Left hindlimb (tissue), 1 donor: ENCODE data around the gene SFXN3.

Source experiments
- DNase-seq: peaks from one replicate; pipeline ENCODE4 v3.0.0-alpha.2; 2018

SFXN3 gene

GRCh38 chr10:101038484-101038883 lies 7.5 kb downstream of the SFXN3 start:
- DNase-seq, result no peak

DNA sequence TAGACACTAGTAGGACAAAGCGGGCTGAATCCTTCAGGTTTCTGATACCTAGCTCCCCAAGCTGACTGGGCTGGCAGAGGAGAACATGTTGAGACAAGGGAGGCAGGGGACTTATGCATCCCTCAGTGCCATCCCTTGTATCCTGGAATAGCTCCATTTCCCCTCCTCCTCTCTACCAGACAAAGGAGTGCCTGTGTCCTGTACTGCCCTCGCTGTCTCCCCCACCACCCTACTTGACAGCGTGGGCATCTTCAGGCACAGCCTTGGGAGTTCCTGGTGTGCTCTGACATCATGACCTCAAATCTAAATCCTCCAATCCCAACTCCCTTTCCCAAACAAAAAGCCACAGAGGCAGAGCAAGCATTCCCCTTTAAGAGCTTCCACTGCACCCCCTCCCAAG lies 9.0 kb downstream of the SFXN3 start:
- DNase-seq, result no peak

GRCh38 chr10:101040851-101041250 lies 9.8 kb downstream of the SFXN3 start:
- DNase-seq, result no peak

DNA sequence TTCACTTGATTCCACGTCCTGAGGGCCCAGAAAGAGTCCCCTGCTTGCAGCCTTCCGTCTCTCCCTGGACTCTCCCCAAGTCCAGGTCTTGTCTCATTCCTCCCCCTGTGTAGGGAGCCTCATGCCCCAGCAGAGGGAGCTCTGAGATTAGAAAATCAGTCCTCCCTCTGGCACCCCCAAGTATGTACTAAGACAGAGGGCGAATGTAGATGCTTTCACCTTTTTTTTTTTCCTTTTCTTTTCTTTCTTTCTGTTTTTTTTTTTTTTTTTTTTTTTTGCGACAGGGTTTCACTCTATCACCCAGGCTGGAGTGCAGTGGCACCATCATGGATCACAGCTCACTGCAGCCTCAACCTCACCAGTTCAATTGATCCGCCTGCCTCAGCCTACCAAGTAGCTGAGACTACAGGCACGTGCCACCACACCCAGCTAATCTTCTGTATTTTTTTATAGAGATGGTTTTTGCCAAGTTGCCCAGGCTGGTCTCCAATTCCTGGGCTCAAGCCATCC lies 10.3 kb downstream of the SFXN3 start:
- peak; percentile 87 for DNase-seq

DNA sequence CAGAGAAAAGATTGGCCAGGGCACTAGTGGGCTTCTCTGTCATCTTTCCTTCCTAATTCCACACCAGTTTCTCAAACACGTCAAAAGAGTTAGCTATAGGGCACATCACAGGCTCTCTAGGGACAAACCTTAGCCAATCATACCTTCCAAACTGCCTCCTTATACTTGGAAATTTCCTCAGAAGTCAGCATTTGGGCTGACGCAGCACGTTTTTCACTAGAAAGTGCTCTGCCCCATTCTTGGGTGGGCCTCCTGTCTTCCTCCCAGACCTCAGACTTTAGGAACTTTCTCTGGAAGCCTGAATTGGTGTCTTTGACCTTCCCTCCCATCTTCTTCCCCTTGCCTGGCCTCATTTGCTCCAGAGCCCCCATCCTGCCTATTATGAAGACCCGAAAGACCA lies 11.1 kb downstream of the SFXN3 start:
- DNase-seq, result no peak

DNA sequence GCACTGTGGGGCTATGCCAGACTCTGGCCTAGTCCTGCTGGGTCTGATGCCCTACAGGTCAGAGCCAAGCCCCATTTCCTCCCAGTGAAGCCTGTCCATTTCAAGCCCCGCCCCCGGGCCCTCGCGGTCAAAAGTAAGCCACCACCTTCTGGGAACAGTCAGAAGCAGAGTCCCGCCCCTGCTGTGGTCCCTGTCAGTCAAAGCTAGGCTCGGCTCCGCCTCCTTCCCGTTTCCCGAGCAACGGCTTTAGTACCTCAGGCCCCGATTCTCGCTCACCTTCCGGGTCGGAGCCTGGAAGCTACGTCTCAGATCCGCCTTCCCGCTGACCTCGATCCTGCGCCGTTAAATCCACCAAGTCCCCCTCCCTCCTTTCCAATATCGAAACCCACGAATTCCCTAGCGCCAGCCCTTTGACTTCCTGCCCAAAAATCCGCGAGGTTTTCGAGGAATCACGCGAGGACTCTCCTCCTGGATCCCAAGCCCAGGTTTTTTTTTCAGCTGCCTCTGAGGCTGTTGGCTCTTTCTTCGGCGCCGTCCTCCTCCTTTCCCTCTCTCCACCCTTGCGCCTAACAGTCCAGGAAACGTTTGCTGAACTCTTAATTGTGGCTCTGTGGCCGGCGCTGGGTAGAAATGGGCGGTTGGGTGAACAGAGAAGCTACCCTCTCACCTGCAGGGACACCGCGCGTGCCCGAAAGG lies 11.8 kb downstream of the SFXN3 start:
- peak; percentile 95 for DNase-seq

- DNase-seq, result no peak
Measured at GRCh38 chr10:101043363-101043707, 12.3 kb downstream of the SFXN3 start.

GRCh38 chr10:101044117-101044516 lies 13.1 kb downstream of the SFXN3 start:
- DNase-seq, result no peak

GRCh38 chr10:101046332-101047238 lies 15.6 kb downstream of the SFXN3 start:
- no peak for DNase-seq

- DNase-seq, result no peak
Measured at GRCh38 chr10:101047268-101047667, 16.2 kb downstream of the SFXN3 start.

DNA sequence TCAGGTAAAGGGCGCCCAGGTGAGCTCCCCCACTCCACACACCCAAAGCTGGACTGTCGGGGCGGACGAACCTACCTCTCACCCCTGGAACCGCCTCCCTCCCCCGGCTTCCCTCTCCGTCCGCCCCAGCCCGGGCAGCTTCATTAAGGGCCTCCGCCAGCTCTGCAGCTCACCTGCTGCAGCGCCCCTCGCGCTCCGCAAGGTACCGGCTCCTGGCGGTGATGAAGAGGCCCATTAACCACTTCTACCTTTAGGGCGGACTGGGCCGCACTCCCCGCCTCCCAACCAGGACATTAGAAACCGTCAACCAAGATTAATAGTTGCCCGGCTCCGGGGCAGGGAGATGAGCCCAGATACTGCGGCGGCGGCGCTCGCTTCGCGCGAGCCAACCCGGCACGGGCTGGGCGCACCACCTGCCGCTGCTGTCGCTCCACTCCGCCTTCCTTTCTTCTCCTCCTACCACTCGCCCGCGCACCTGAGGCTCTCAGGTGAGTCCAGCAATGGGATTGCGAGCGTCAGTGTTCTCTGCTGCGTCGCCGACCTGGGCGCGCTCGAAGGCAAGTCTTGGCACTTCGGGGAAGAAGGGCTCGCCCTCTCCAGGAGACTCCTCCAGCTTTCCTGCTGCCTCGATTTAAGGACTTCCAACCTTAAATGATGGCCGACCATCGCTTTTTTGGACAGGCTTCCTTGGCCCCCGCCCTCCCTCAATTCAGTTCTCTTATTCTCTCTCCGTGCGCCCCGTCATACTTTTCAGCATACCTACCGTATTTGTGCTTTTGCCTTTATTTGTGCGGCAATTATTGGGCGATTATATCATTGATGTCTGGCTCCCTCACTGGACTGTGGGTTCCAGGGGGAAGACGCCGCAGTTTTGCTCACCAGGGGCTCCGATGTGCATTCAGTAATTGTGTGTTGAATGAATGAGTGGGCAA lies 17.2 kb downstream of the SFXN3 start:
- DNase-seq, result no peak

DNA sequence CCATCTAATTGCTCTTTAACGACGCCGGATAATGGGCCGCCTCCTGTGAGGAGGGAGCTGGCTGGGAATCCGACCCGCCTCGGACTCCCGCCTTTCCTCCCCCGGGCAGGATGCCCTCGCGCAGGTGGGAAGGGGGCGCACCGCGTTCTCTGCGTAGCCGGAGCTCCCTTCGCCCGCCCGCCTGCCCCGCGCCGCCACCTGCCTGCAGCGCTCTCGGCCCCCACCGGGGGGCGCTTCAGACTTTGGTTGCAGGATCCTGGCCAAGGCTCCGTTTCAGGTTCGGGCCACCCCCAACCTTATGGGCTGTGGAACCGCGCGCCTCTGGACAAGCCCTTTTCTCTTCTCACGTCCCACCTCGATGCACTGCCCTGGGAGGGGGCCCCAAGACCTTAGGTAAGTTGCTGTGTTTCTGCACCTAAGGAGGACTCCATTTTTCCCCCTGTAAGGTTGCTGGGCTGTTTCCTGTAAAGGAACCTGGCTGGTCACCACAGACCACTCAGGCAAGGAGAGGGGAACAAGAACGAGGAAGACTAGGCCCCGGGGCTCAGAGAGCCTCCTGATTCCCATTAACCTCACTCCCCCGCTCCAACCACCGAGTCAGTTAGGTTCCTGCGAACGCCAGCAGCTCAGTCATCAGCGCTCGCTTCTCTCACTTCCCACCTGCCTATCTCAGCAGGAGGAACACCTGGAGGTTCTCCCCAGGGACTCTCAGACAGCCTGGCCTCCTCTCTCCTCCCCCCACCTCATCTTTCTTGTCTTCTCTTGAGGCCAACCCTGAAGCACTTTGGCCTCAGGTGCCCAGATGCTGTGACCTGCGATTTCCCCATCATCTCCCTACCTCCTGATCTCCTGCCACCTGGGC lies 19.4 kb downstream of the SFXN3 start:
- no peak for DNase-seq

- DNase-seq, result no peak
Measured at GRCh38 chr10:101052285-101052684, 21.3 kb downstream of the SFXN3 start.

DNA sequence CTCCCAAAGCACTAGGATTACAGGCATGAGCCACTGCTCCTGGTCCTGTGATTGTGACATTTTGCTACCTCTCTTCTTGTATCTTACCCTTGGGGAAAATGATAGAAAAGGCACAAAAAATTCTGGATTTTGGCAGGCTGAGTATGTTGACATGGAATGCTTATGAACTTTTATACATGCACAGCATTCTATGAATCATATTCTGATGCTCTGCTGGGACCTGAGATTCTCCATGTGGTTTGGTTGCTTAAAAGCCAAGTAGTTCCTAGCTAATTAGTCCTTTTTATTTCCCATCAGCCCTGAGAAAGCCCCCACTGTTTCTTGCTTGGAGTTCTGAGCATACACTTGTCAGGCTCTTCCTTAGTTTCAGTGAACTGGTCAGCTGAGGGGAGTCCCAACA lies 22.5 kb downstream of the SFXN3 start:
- DNase-seq, result no peak

DNA sequence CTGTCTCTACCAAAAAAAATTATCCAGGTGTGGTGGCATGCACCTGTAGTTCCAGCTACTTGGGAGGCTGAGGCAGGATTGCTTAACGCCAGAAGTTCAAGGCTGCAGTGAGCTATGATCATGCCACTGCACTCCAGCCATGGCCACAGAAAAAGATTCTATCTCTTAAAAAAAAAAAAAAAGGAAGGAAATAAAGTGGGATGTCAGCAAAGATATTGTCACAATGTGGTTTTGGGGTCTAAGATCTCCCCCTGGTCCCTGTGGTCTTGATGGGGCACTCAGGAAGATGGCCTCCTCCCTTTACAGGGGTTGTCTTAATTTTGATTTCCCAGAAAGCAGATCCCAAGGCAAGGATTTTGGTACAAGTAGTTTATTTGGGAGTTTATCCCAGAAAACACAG lies 23.3 kb downstream of the SFXN3 start:
- no peak for DNase-seq

GRCh38 chr10:101054876-101055275 lies 23.8 kb downstream of the SFXN3 start:
- no peak for DNase-seq

GRCh38 chr10:101055411-101055810 lies 24.4 kb downstream of the SFXN3 start:
- no peak for DNase-seq

DNA sequence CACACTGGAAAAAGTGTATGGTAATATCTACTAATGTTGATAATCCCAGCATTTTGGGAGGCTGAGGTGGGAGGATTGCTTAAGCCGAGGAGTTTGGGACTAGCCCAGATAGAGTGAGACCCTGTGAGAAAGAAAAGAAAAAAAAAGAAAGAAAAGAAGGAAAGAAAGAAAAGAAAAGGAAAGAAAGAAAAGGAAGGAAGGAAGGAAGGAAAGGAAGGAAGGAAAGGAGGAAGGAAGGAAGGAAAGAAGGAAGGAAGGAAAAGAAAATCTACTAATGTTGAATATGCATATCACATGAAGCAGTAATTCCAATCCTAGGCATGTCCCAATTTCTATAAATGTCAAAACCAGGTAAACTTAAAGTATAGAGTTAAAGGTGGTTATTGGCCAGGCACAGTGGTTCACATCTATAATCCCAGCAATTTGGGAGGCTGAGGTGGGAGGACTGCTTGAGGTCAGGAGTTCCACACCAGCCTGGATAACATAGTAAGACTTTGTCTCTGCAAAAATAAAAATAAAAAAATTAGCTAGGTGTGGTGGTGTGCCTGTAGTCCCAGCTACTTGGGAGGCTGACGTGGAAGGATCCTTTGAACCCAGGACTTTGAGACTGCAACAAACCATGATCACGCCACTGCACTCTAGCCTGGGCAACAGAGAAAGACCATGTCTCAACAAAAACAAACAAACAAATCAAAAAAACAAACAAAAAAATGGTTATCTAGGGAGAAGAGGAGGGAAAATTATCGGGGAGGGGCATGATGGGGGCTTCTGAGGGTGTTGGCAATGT lies 25.5 kb downstream of the SFXN3 start:
- DNase-seq, result no peak

DNA sequence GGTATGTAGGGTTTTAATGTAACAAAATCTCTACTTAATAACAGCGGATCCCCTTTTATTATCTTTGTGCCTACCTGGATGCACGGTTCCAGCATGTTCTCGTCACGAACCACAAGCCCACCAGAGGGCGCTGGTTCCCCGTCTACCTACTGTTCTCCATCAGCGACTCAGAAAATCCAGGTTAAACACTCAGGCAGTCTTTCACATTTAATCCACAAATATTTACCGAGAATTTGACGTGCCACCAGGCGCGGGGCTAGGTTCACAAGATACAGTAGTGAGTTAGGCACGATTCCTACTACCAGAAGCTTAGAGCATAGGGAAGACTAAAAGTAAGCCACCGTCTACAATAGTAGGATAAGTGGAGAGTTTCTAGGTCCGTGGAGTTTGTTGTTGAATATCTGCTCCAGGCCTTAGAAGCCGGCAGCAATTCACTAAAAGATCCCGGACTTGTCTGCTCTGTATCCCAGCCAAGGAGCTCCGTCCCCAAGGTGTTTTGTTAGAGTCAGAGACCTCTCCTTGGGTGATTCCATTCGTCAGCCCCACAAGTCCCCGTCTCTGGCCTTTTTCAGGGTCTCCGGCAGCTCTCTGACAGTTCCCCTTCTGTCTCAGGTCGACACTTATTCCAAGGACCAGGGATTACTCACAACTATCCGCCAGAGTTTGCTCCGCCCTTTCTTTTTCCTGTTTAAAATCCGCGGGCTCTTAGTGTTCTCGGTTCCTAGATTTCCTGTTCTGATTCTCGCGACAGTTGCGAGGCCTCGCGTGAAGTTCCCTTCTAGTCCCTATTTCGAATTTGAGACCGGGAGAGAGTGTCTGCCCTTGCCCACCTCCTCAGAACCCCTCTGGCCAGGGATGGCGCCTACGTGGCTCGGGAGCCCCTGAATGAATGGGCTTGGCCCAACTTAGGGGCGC lies 29.3 kb downstream of the SFXN3 start:
- DNase-seq, result peak; percentile 79
